Thyroid gland (tissue), 4 donors: ENCODE measurements around the gene CA14. TPM values are rescaled to one million over a fixed set of nuclear protein-coding genes. Genes with fewer than 3 reads are reported as not detected.
"Not testable (repeated sequence)": the region's sequence is repeated elsewhere in the genome, so short reads cannot be mapped to it uniquely, and the experiment has no call there.

Experiments used
- DNase-seq, 2 donors: peaks; one replicate each; pipeline ENCODE4 v3.0.0-alpha.2; 2019
- H3K27ac ChIP-seq, 3 donors: fragments of 200-600 bp; sonication (generic); 1 replicate in 2 of 3; 2 replicates in 1 of 3; pipeline ENCODE4 v1.5.1; 2016 to 2019; ENCODE audit warnings: mild to moderate bottlenecking in 1 of 3, moderate library complexity in 1 of 3
- H3K27me3 ChIP-seq: fragments of 200-600 bp; sonication (generic); one replicate; pipeline ENCODE4 v1.5.1; 2019
- H3K36me3 ChIP-seq, 2 donors: fragments of 200-600 bp; sonication (generic); one replicate each; pipeline ENCODE4 v1.5.1; 2016 to 2019
- H3K4me1 ChIP-seq, 2 donors: fragments of 200-600 bp; sonication (generic); one replicate each; pipeline ENCODE4 v1.5.1; 2017 to 2019
- H3K4me3 ChIP-seq, 3 donors: fragments of 200-600 bp; sonication (generic); replicated peaks in 1 of 3; 1 replicate in 2 of 3; 2 replicates in 1 of 3; pipeline ENCODE4 v1.5.1; 2016; ENCODE audit warnings: mild to moderate bottlenecking in 1 of 3
- H3K9me3 ChIP-seq: fragments of 200-600 bp; sonication (generic); one replicate; pipeline ENCODE4 v1.5.1; 2017
- CTCF ChIP-seq, 6 experiments: fragments of 200-600 bp in 3 of 6; fragments of 450-650 bp in 3 of 6; sonication (generic) in 3 of 6; IDR thresholded peaks; one replicate each; pipeline ENCODE4 v1.5.1; 2016 to 2019; ENCODE audit warnings: antibody characterized with exemption in 6 of 6, mild to moderate bottlenecking in 2 of 6, inconsistent platforms in 1 of 6, moderate library complexity in 1 of 6
- POLR2A ChIP-seq, 2 donors: fragments of 450-650 bp; IDR thresholded peaks; one replicate each; pipeline ENCODE4 v1.6.1; 2017; ENCODE audit warnings: antibody characterized with exemption in 2 of 2, mild to moderate bottlenecking in 2 of 2, moderate library complexity in 1 of 2
- WGBS, 2 donors: methylation state at CpG; one replicate each; pipeline ENCODE4 v1.1.5; 2017; 5-methylcytosine and 5-hydroxymethylcytosine counted together
- intact Hi-C: fragments of 100-400 bp; cut with DNase I; formaldehyde crosslinking; loops from one replicate; pipeline ENCODE4 v1.15.1; 2023
- total RNA-seq, 4 donors: library from RNA; depleted of rRNA; stranded (reverse); fragments of >200 nt; gene quantifications; one replicate each; pipeline ENCODE4 v1.2.3, GENCODE V29; 2016

CA14 gene
- total RNA-seq, 4 donors from 2014 or later: 0.22 to 0.27 TPM; not detected in 2

GRCh38 chr1:150295476-150295875 is 37.9 kb downstream of the CA14 start:
- WGBS, 2 donors: 95 to 100% methylated on average over 2 of the region's 2 CpGs
- Histone ChIP-seq H3K4me1 (peaks cover 12 to 17% of the 10 kb centered on the region in 2 donors), H3K27me3 (no peaks in the 10 kb centered on the region), H3K4me3 (no peak overlapping the region), H3K27ac (no peak overlapping the region), H3K9me3 (no peaks in the 10 kb centered on the region), H3K36me3 (peaks cover 0 to 3% of the 10 kb centered on the region in 2 donors)
- no peak for DNase-seq
- no peak for TF ChIP-seq CTCF (IDR thresholded peaks at IDR 0.05)
- TF ChIP-seq POLR2A (IDR thresholded peaks at IDR 0.05): no peak
- intact Hi-C loops: no loop called here

- Histone ChIP-seq H3K4me3 (no peak overlapping the region), H3K36me3 (peaks cover 15% of the 10 kb centered on the region in 2 donors), H3K27me3 (no peaks in the 10 kb centered on the region), H3K9me3 (no peaks in the 10 kb centered on the region), H3K4me1 (peaks cover 0 to 7% of the 10 kb centered on the region in 2 donors), H3K27ac (no peak overlapping the region)
- no peak for TF ChIP-seq CTCF (IDR thresholded peaks at IDR 0.05)
- no peak for TF ChIP-seq POLR2A (IDR thresholded peaks at IDR 0.05)
- intact Hi-C loops: no loop called here
- DNase-seq: no peak
- WGBS, 2 donors: 93 to 94% methylated on average over 3 of the region's 3 CpGs
Observed at GRCh38 chr1:150299716-150300115, 42.1 kb downstream of the CA14 start.

GRCh38 chr1:150302338-150302737 is 44.8 kb downstream of the CA14 start:
- no peak for DNase-seq
- Histone ChIP-seq H3K27ac (no peak overlapping the region), H3K4me3 (no peak overlapping the region), H3K36me3 (peaks cover 15% of the 10 kb centered on the region in 2 donors), H3K27me3 (no peaks in the 10 kb centered on the region), H3K9me3 (no peaks in the 10 kb centered on the region), H3K4me1 (no peaks in the 10 kb centered on the region)
- 88 to 95% methylated on average over 6 of the region's 6 CpGs for WGBS, 2 donors
- no peak for TF ChIP-seq CTCF (IDR thresholded peaks at IDR 0.05)
- TF ChIP-seq POLR2A (IDR thresholded peaks at IDR 0.05): no peak
- intact Hi-C loops: no loop called here

GRCh38 chr1:150302902-150303301 is 45.3 kb downstream of the CA14 start:
- no peak for DNase-seq
- H3K4me1 ChIP-seq: no peaks in the 10 kb centered on the region
- no peaks in the 10 kb centered on the region for H3K9me3 ChIP-seq
- no peak overlapping the region for H3K4me3 ChIP-seq
- 82 to 87% methylated on average over 2 of the region's 2 CpGs for WGBS, 2 donors
- intact Hi-C loops: no loop called here
- no peak for TF ChIP-seq CTCF (IDR thresholded peaks at IDR 0.05)
- TF ChIP-seq POLR2A (IDR thresholded peaks at IDR 0.05): no peak
- H3K27me3 ChIP-seq: no peaks in the 10 kb centered on the region
- no peak overlapping the region for H3K27ac ChIP-seq
- peaks cover 15% of the 10 kb centered on the region in 2 donors for H3K36me3 ChIP-seq

- H3K9me3 ChIP-seq, H3K36me3 ChIP-seq, H3K27me3 ChIP-seq, intact Hi-C loops, DNase-seq, H3K27ac ChIP-seq, H3K4me1 ChIP-seq, H3K4me3 ChIP-seq: not testable (repeated sequence)
- WGBS, 2 donors: 94 to 95% methylated on average over 9 of the region's 9 CpGs
Observed at GRCh38 chr1:150308585-150308984, 51.0 kb downstream of the CA14 start.
